HFF-Myc (cell line): ENCODE measurements around the gene TBX19.

Experiments
- DNase-seq: peaks from one replicate; pipeline ENCODE4 v3.0.0-alpha.2; 2011; ENCODE audit warnings: low read depth; ENCODE audit errors: extremely low read depth
- H3K4me3 ChIP-seq: replicated peaks from 2 replicates; pipeline ENCODE4 v1.5.1; 2011; ENCODE audit warnings: low read depth, mild to moderate bottlenecking, control low read depth, low read length
- CTCF ChIP-seq: IDR thresholded peaks from 2 replicates; pipeline ENCODE4 v1.5.1; 2012; ENCODE audit warnings: mild to moderate bottlenecking, low read depth, low read length, control low read depth; ENCODE audit errors: missing control alignments

The TBX19 gene

DNA sequence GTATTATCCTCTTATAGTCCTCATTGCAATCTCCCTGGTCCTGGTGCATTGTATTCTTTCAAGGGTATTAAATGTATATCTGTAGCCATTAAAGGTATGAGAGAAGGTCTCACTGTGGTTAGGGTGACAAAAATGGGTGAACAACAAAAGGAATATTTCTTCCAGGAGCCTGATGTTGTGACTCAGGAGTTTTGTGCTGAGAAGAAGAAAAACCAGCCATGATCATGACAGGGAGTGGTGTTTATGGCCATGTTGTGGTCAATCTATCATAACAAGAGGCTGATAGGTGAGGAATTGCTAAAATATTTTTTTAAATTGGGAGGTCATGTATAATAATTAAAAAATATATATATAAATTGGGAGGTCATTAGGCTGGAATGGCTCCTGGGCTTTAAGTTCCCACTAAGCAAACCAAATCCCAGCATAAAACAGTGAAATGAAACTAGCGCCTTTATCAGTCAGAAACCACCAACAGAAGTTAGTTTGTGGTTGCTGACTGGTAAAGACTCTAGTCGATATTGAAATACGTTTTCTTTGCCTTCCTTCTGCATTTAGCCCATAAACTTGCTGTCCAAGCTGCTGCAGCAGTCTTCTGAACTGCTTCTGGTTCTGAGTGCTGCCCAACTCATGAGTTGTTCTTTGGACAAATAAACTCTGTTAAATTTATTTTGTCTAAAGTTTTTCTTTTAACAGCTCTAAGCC, 60.3 kb downstream of the TBX19 start:
- no peak for DNase-seq
- H3K4me3 ChIP-seq = no peak overlapping the region
- TF ChIP-seq CTCF = no peak

DNA sequence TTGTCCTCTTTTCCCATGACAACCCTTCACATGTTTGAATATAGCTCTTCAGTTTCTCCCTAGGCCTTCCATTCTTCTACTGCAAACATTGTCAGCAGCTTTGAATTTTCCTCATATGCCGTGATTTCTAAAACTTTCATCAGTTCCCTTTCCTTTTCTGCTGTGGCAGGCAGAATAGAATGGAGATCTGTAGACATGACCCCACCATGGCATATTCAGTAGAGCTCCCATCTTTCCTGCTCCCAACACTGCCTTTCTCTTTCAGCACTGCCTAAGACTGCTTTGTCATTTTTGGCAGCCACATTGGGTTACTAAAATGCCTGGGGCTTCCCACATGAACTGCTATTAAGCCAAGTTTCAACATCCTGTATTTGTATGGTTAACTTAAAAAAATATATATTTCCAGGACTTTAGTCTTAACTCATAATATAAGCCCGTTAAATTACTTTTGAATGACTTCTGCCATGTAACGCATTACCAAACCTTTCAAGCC, 60.9 kb downstream of the TBX19 start:
- no peak overlapping the region for H3K4me3 ChIP-seq
- DNase-seq = no peak

DNA sequence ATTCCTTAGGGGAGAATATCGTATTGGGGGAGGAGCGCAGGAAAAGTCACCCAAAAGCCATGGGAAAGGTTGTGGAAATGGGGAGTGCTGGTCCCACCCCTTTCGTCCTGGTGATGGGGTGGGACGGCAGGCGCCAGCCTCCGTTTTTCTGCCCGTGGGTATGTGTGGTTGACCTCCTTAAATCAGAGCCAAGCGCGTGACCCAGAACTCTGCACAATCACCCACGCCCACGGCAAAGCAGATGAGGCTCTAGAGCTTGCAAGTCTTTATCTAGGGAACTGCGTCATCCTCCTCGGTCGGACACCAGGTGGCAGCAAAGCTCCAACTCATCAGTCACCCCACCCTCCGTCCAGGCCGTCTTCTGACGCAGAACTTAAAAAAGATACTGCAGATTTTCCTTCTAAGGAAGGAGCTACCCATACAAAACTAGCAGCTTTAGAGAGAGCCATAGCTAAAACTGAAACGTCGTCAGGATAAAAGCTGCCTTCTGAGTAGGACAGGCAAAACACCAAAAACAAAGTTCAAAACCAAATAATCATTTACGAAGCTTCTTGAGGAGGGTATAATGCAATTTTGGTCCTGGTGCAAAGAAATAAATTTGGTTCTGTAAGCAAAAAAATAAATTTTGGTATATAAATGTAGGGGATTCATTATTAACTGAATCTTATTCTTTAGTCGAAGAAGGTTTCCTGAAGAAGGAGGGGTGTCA, 62.0 kb downstream of the TBX19 start:
- TF ChIP-seq CTCF = peak; percentile 61
- H3K4me3 ChIP-seq = no peak overlapping the region
- DNase-seq = peak; percentile 66

More for the DNA sequence above, 60.9 kb downstream of the TBX19 start:
- TF ChIP-seq CTCF = no peak

DNA sequence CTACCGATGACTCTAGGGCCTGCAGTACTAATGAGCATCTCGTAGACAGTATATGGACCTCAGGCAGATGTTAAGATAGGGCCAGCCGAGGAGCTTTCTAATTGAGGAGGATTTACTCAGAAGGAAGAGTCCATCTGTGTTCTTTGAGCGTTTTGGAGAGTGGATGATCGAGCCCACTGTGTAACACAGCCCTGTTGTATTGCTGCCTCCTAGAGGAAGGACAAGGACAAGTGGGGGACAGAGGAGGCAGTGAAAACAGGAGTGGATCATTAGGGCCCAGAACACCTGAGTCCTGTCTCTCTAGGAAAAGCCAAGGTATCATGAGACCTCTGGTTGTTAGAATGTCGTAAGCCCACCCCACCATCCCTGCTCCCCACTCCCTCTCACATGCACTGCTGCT, 62.9 kb downstream of the TBX19 start:
- H3K4me3 ChIP-seq = no peak overlapping the region
- TF ChIP-seq CTCF = peak; percentile 9
- no peak for DNase-seq

- H3K4me3 ChIP-seq = no peak overlapping the region
- no peak for DNase-seq
- no peak for TF ChIP-seq CTCF
Observed at GRCh38 chr1:168344517-168344916, 63.8 kb downstream of the TBX19 start.

- no peak for DNase-seq
- no peak overlapping the region for H3K4me3 ChIP-seq
- no peak for TF ChIP-seq CTCF
Observed at GRCh38 chr1:168345939-168346338, 65.3 kb downstream of the TBX19 start.
